Left ventricle myocardium inferior (tissue), 1 donor: ENCODE data around the gene CNTROB. TPM values are rescaled to one million over a fixed set of nuclear protein-coding genes. Genes with fewer than 3 reads are reported as not detected.
A peak's percentile ranks its signal among the peaks of the same experiment; 100 is the strongest.

Experiments
- DNase-seq: peaks from one replicate; pipeline ENCODE4 v3.0.0-alpha.2; 2020
- H3K27ac ChIP-seq: fragments of 200-600 bp; replicated peaks from 2 replicates; pipeline ENCODE4 v1.8.0; 2021
- H3K27me3 ChIP-seq: fragments of 200-600 bp; 2 replicates; pipeline ENCODE4 v1.8.0; 2021; ENCODE audit warnings: low read depth
- H3K36me3 ChIP-seq: fragments of 200-600 bp; 2 replicates; pipeline ENCODE4 v1.8.0; 2021
- H3K4me1 ChIP-seq: fragments of 200-600 bp; 2 replicates; pipeline ENCODE4 v1.8.0; 2021
- H3K4me3 ChIP-seq: fragments of 200-600 bp; 2 replicates; pipeline ENCODE4 v1.8.0; 2021; ENCODE audit warnings: mild to moderate bottlenecking, moderate library complexity
- H3K9me3 ChIP-seq: fragments of 200-600 bp; replicated peaks from 2 replicates; pipeline ENCODE4 v1.8.0; 2021
- CTCF ChIP-seq: fragments of 200-600 bp; IDR thresholded peaks from 2 replicates; pipeline ENCODE4 v1.8.0; 2021; ENCODE audit warnings: antibody characterized with exemption, mild to moderate bottlenecking, borderline replicate concordance
- intact Hi-C: fragments of 100-400 bp; cut with micrococcal nuclease; formaldehyde crosslinking; loops from one replicate; pipeline ENCODE4 v1.11.0; 2022
- total RNA-seq: library from RNA; stranded (reverse); fragmentation: NEBNext Ultra II Directional; extraction: Animal tissue kit (Norgen Biotek cat#: 25700); gene quantifications from one replicate; pipeline ENCODE4 v1.2.1, GENCODE V29; 2021
- donor health status: DM: no; HTN: yes; CAD: no; lungs with severe emphysema.

The CNTROB gene
- total RNA-seq, 1 donor from 2014 or later = 8.7 TPM

GRCh38 chr17:7922269-7922844 is 9.6 kb upstream of the CNTROB start:
- Histone ChIP-seq H3K27ac (peak overlapping the region; percentile 72), H3K4me3 (peak overlapping the region; percentile 64), H3K27me3 (no peaks in the 10 kb centered on the region), H3K36me3 (no peaks in the 10 kb centered on the region), H3K4me1 (peaks cover 15% of the 10 kb centered on the region), H3K9me3 (no peaks in the 10 kb centered on the region)
- intact Hi-C loops = no loop called here
- no peak for TF ChIP-seq CTCF
- no peak for DNase-seq

GRCh38 chr17:7922845-7923628 is 9.0 kb upstream of the CNTROB start:
- Histone ChIP-seq H3K4me1 (peaks cover 15% of the 10 kb centered on the region), H3K27ac (peak overlapping the region; percentile 72), H3K9me3 (no peaks in the 10 kb centered on the region), H3K27me3 (no peaks in the 10 kb centered on the region), H3K4me3 (peak overlapping the region; percentile 64), H3K36me3 (no peaks in the 10 kb centered on the region)
- intact Hi-C loops = no loop called here
- peak; percentile 18 for TF ChIP-seq CTCF
- peak; percentile 90 for DNase-seq

GRCh38 chr17:7927596-7927995 is 4.4 kb upstream of the CNTROB start:
- Histone ChIP-seq H3K9me3 (no peaks in the 10 kb centered on the region), H3K4me3 (no peak overlapping the region), H3K27me3 (no peaks in the 10 kb centered on the region), H3K27ac (no peak overlapping the region), H3K36me3 (no peaks in the 10 kb centered on the region), H3K4me1 (peaks cover 24% of the 10 kb centered on the region)
- no peak for TF ChIP-seq CTCF
- intact Hi-C loops = no loop called here
- no peak for DNase-seq

GRCh38 chr17:7929158-7930023 is 2.6 kb upstream of the CNTROB start, which contains the start of gene KCNAB3:
KCNAB3 (minus strand) TSS chr17:7929856; CDS start chr17:7929435, 421 bp downstream.
- Histone ChIP-seq H3K27ac (no peak within 1 kb of the TSS), H3K4me3 (peak within 1 kb of the TSS; percentile 89), H3K27me3 (no peaks in the 10 kb centered on the region), H3K4me1 (peaks cover 31% of the 10 kb centered on the region), H3K9me3 (no peaks in the 10 kb centered on the region), H3K36me3 (peaks cover 2% of the 10 kb centered on the region)
- no peak for TF ChIP-seq CTCF
- intact Hi-C loops = no loop called here
- peak; percentile 27 for DNase-seq

GRCh38 chr17:7930841-7931631 is 970 bp upstream of the CNTROB start:
- peaks cover 17% of the 10 kb centered on the region for H3K36me3 ChIP-seq
- no peaks in the 10 kb centered on the region for H3K27me3 ChIP-seq
- H3K4me1 ChIP-seq = peaks cover 31% of the 10 kb centered on the region
- H3K4me3 ChIP-seq = peak overlapping the region; percentile 89
- H3K27ac ChIP-seq = peak overlapping the region; percentile 85
- DNase-seq = no peak
- intact Hi-C loops = no loop called here
- H3K9me3 ChIP-seq = no peaks in the 10 kb centered on the region
- no peak for TF ChIP-seq CTCF
